Lung microvascular endothelial cell (primary cell): ENCODE results near the gene BHLHE23. TPM values are rescaled to one million over a fixed set of nuclear protein-coding genes. Genes with fewer than 3 reads are reported as not detected.
A peak's percentile ranks its signal among the peaks of the same experiment; 100 is the strongest.

ENCODE experiments used
- DNase-seq, 2 donors: peaks; one replicate each; pipeline versions ENCODE4 v3.0.0 to v3.0.0-alpha.2; 2010; ENCODE audit warnings: low read depth in 2 of 2
- total RNA-seq: library from RNA; depleted of rRNA; stranded (reverse); fragments of >200 nt; gene quantifications from 2 replicates; pipeline ENCODE4 v1.2.1, GENCODE V29; 2014

The BHLHE23 gene
- total RNA-seq, 1 donor from 2014 or later: not detected

- DNase-seq: no peak
Measured at GRCh38 chr20:62975251-62975760, 31.5 kb downstream of the BHLHE23 start.

- no peak for DNase-seq
Measured at GRCh38 chr20:62972845-62973745, 33.7 kb downstream of the BHLHE23 start.

- peak; percentile 82 to 87 for DNase-seq
Measured at GRCh38 chr20:62971950-62972844, 34.6 kb downstream of the BHLHE23 start.

GRCh38 chr20:62971211-62971949 is 35.4 kb downstream of the BHLHE23 start:
- no peak for DNase-seq

- DNase-seq: no peak
Measured at GRCh38 chr20:62970307-62971210, 36.2 kb downstream of the BHLHE23 start.

- DNase-seq: no peak
Measured at GRCh38 chr20:62969939-62970306, 36.8 kb downstream of the BHLHE23 start.

GRCh38 chr20:62969179-62969760 is 37.5 kb downstream of the BHLHE23 start:
- no peak for DNase-seq

- DNase-seq: no peak
Measured at GRCh38 chr20:62968378-62969178, 38.2 kb downstream of the BHLHE23 start.

- no peak for DNase-seq
Measured at GRCh38 chr20:62967628-62968351, 39.0 kb downstream of the BHLHE23 start.

- no peak for DNase-seq
Measured at GRCh38 chr20:62967149-62967501, 39.6 kb downstream of the BHLHE23 start.

- DNase-seq: no peak
Measured at GRCh38 chr20:62966212-62967148, 40.3 kb downstream of the BHLHE23 start.

- no peak for DNase-seq
Measured at GRCh38 chr20:62965363-62965771, 41.4 kb downstream of the BHLHE23 start.

- no peak for DNase-seq
Measured at GRCh38 chr20:62964700-62965099, 42.1 kb downstream of the BHLHE23 start.

- DNase-seq: no peak
Measured at GRCh38 chr20:62963614-62964397, 43.0 kb downstream of the BHLHE23 start.

GRCh38 chr20:62962891-62963613 is 43.7 kb downstream of the BHLHE23 start:
- no peak for DNase-seq
